HG03039 (cell line): Measurements from ENCODE around the gene RXRA.
"Not testable (repeated sequence)": the region's sequence is repeated elsewhere in the genome, so short reads cannot be mapped to it uniquely, and the experiment has no call there.

Experiments used
- ATAC-seq: cut with Tn5 transposase; IDR thresholded peaks from one replicate; pipeline ENCODE4 v1.9.1; 2021; ENCODE audit warnings: mild to moderate bottlenecking, moderate library complexity; ENCODE audit not compliant: unreplicated experiment

The RXRA gene

GRCh38 chr9:134307674-134308638, 18.3 kb upstream of the RXRA start:
- no peak for ATAC-seq

GRCh38 chr9:134308639-134309220, 17.5 kb upstream of the RXRA start:
- ATAC-seq: not testable (repeated sequence)

DNA sequence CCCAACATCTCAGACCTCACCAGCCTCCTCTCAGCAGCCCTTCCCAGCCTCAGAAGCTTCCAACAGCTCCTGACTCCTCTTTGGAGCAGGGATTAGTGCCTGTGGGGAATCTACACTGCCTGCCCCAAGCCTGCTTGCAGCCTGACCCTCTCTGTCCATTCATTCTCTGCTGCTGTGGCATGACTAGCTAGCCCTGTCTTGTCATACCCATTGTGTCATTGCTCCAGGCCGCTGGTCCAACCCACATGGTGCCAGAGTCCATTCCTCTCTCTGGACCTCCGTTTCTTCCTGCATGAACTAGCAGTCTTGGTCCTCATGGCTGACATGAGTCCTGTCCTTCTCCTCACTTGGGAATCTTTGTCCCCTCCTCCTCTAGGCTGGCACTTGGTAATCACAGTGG, 12.8 kb upstream of the RXRA start:
- no peak for ATAC-seq

GRCh38 chr9:134314039-134314949, 12.0 kb upstream of the RXRA start:
- ATAC-seq: no peak

GRCh38 chr9:134314950-134315715, 11.1 kb upstream of the RXRA start:
- ATAC-seq: no peak

- ATAC-seq: no peak
These were observed 10.4 kb upstream of the RXRA start for GRCh38 chr9:134315716-134316448.

- no peak for ATAC-seq
These were observed 9.7 kb upstream of the RXRA start for GRCh38 chr9:134316449-134317160.

GRCh38 chr9:134317400-134317789, 8.9 kb upstream of the RXRA start:
- ATAC-seq: no peak

DNA sequence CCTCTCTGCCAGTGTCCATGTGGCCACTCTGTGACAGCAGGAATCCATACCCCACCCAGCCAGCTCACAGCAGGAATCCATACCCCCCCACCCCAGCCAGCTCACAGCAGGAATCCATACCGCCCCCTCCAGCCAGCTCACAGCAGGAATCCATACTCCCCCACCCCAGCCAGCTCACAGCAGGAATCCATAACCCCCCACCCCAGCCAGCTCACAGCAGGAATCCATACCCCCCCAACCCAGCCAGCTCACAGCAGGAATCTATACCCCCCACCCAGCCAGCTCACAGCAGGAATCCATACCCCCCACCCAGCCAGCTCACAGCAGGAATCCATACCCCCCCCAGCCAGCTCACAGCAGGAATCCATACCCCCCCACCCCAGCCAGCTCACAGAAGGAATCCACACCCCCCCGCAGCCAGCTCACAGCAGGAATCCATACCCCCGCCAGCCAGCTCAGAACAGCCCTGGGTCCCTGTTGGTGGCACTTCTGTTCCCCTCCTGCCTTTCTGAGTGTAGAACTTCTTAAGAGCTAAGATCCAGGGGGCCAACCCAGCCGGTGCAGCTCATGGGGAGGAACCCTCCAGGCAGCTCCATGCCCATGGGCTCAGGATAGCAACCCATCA, 8.4 kb upstream of the RXRA start:
- no peak for ATAC-seq

DNA sequence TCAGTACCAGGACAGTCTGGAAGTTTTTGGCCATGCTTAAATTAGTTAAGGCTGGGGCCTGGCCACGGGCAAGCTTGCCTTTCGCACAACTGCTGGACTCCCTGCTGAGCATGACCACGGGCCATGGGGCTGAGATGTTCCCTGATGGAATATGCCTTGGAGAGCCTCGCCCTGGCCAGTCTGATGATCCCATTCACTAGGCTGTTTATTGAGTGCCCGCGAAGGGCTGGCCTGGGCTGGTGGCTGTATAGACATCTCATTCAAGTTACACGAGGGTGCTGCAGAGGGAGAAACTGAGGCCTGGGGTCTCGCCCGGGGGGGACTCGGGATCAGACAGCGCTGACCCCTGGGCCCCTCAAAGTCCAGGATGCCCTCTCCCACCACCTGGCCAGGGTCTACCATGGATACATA, 7.8 kb upstream of the RXRA start:
- ATAC-seq: no peak

GRCh38 chr9:134318941-134319305, 7.3 kb upstream of the RXRA start:
- ATAC-seq: no peak

DNA sequence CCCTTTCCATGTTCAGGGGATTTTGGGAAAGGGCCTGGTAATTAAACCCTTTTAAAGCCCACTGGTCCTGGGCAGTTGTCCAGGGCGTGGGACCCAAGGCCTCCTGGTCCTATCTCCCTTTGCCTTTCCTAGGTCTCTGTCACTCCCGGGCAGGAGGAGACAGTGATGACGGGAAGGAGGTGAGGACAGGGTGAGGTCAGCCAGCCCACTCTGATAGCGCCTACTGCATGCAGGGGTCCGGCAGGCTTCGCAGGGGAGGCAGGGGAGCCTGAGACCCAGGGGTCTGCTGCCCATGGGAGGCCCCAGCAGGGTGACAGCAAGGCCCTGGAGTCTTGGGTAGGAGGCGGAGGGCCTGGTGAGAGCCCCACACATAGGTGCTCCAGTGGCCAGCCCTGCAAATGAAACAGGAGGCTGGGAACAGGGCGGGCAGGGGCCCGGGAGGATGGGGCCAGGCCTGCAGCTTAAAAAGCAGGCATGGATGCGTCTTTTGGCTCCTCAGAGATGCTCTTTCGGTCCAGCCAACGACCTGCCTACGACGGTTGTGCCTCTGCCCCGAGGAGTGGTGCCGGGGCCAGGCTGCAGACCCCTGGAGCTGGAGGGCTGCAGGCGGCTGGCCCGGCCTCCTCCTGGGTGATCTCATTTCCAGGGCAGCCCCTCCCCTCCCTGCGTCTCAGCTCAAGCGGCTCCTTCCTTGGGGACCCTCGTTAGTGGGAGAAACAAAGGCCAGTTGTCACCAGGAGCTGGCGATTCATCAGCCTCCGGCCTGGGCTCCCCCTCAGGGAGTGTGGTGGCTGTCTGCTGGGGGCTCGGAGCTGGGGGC, 6.7 kb upstream of the RXRA start:
- no peak for ATAC-seq

GRCh38 chr9:134320126-134320867, 6.0 kb upstream of the RXRA start:
- no peak for ATAC-seq

DNA sequence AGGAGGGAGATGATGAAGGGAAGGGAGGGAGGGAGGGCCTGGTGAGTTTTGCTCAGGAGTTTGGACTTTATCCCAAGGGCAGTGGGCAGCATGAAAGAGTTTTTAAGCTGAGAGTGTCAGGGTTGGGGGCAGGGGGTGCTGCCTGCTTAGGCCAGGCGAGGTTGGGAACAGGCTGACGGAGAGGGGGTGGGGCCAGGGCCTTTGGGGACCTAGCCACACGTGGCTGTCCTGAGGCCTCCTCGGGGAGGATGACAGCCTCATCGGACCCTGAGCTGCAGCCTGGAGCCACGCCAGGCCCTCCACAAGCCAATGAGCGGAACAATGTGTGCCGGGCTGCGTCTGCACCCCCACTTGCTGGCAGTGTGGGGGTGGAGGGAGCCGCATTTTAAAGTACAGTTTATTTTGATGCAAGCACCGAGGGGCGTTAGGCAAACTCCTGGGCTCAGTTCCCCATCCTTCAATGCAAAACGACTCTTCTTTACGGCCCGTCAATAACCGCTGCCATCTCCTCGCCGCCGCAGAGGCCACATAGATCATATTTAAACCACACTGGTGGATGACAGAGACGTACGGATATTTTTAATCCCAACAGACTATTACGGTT, 5.3 kb upstream of the RXRA start:
- no peak for ATAC-seq

DNA sequence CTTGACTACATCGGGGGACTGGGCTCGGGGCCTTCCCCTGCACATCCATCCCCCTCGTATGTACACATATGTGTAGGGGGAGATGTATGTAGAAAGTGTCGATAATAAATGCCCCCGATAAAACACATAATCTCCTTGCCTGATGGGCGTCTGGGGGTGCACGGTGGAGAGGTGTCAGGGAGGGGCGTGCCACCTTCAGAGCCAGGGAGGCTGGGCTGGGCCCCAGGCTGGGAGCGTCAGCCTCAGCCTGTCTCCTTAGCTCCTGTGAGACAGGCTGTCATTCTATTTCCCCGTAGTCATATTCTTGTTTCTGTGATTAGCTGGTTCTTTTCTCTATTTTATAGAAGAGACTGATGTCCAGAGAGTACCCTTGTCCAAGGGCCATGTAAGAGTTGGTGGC, 4.7 kb upstream of the RXRA start:
- ATAC-seq: no peak

DNA sequence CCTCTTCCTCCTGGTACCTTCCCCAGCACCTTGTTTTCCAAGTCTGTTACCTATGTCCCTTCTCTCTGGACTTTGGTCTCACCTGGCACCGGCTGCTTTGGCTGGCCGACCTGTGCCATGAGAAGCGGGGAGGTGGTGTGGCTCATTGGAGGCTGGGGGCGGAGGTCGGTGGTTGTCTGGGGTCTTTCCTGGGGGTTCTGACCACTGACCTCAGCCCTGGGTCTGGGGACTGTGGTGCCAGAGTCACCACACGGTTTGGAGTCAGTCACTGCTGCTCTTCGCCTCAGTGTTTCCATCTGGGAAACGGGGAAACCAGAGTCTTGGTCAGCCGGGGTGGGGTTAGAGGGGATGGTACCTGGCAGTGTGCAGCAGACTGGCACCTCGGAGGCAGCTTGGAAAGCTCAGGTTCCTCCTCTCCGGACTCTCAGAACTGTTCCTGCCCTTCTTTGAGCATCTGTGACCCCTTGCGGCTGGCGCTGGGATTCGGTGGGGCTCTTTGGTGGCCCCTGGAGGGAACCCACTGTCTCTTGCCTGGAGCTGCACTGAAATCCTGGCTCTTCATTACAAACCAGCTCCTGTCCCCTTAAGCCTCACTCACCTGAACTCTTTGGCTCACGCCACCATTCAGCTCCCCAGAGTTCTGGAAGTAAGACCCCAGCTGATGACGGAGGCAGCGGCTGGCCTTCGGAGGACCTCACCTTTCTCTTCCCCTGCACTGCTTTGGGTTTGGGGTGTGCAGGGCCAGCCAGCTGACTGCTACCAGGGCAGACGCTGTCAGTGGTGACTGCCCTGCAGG, 4.1 kb upstream of the RXRA start:
- no peak for ATAC-seq
